Measurements from ENCODE around the gene OR9A2. TPM values are rescaled to one million over a fixed set of nuclear protein-coding genes. Genes with fewer than 3 reads are reported as not detected.
A peak's percentile ranks its signal among the peaks of the same experiment; 100 is the strongest.
"Not testable (repeated sequence)": the region's sequence is repeated elsewhere in the genome, so short reads cannot be mapped to it uniquely, and the experiment has no call there.

The OR9A2 gene
- polyA plus RNA-seq, 1 donor: not detected

GRCh38 chr7:143018931-143019330 is 8.0 kb downstream of the OR9A2 start:
- DNase-seq: no peak

DNA sequence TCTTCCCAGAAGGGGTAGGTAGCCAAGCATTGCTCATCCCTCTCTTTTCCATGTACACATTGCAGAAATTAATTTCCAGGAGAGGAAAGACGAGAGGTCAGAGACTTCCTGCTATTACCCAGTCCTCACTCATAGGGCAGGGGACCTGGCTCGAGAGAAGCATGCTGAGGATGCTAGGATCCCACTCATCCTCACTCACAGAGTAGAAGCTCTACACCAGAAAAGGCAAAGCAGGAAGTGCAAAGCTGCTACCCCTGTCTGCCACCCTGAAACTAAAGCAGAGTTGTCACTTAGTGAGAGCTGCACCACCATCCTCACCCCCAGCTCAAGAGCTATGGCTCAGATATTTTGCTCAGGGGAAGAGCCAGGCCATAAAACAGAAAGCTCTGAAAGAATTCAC is 9.9 kb downstream of the OR9A2 start:
- no peak for DNase-seq

DNA sequence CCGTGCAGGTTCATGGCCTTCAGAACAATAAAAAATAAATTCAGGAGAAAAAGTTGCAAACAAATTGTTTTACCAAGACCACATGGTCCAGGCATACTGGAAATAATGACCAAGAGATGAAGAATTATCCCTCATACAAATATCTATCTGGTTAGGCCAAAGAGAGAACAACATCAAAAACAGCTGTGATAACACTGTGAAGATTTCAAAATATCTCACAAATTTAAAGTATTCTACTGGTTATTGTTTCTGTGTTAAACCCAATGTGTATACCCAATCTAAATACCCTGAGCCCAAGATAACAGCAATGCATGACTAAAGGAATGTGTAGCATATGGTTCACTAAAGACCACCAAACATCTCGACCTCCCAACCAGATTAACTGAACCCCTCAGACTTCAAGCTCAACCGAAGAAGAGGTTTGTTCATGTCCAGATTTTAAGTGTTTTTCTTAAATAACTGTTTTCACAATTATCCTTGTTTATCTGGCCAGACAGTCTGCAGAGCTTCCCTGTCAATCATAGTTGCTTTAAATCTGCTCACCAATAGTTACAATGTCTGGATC is 10.9 kb downstream of the OR9A2 start:
- DNase-seq: no peak

DNA sequence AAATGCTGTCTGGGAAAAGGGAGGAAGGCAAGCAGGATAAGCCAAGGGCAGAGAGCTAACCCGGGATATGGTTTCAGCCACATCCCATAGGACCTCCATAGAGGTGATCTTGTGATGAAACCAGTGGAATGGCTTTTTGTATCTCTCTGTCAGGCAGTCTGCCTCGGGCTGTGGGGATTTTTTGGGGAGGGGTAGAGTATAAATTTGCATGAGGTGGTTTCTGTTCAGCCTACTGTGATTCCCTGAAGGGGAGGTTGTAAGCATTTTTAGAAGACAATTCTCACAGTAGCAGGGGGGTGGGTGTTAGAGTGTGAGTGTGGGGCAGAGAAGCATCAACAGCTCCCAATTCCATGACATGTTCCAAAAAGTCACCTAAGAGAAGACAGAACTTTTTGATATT is 11.8 kb downstream of the OR9A2 start:
- no peak for DNase-seq

DNA sequence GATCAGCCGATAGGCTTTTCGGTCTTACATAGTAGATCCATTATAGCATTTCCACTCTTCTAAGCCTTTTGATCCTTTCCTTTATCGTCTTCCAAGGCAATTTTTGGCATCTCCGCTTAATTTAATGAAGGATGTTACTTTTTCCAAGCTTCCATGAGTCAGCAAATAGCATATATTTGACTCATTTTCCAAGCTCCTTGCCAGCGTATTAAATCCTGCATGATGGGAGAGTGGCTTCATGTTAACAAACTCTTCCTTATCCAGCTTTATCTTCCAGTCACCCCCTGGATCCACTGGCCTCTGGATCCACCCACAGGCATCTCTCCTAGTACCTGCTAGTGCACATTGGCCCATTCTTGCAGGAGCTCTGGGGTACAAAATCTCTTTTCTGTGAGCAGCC is 13.0 kb downstream of the OR9A2 start:
- no peak for DNase-seq

- DNase-seq: no peak
Measured at GRCh38 chr7:143013473-143013872, 13.5 kb downstream of the OR9A2 start.

GRCh38 chr7:143012409-143012808 is 14.5 kb downstream of the OR9A2 start:
- DNase-seq: no peak

DNA sequence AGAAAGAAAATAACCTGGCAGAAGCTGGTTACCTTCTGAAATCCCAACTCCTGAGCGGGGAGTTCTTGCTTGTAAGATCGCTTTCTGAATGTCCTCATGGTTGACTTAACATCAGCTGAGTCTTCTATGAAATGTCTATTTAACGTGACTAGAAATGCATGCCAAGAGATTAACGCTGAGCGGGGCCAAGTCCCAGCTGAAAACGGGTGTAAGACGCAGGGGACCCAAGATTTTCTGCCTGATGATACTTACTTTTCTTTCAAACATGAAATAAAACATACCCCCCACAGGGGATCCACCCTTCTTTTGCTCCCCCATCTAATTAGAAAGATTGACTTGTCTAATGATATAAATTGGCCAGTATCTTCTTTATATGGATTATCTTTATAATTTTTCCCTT is 14.9 kb downstream of the OR9A2 start:
- DNase-seq: no peak

DNA sequence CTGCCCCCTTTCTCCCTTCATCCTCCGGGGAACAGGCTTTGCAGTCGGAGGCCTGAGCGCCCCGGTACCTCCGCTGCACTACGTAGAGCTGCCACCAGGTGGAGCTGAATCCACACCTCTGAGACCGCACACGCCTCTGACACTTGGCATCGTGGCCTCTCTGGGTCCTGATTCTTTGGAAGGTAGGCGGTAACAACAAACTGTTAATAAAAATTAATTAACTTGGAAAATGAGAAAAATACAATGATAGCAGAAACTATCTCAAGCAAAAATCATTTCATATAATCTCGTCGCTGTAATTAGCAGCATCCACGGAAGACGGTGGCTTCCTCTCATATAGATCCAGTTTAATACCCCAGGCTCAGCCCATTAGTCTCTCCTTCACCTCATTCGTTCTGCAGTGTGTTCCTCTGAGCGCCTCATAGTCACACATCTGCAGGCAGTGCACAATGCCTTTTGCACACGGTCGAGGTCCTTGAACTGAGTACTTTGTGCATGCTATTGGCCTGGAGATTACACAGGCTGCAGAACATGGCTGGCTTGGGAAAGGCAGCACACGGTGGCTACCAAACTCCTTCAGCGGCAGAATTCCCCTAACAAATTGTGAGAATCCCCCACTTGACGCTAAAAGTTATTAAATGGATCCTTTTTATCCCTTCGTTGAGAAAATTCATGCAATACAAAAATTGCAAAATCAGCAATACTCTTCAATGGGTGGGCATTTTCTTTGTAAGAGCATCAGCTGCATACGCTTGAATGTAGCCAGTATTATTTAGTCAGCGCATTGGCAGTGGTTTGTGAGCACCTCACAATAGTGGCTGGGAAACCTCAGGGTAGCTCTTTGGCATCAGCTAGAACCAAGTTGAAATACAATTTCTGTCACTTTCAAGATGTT is 18.7 kb downstream of the OR9A2 start:
- peak; percentile 62 for DNase-seq

DNA sequence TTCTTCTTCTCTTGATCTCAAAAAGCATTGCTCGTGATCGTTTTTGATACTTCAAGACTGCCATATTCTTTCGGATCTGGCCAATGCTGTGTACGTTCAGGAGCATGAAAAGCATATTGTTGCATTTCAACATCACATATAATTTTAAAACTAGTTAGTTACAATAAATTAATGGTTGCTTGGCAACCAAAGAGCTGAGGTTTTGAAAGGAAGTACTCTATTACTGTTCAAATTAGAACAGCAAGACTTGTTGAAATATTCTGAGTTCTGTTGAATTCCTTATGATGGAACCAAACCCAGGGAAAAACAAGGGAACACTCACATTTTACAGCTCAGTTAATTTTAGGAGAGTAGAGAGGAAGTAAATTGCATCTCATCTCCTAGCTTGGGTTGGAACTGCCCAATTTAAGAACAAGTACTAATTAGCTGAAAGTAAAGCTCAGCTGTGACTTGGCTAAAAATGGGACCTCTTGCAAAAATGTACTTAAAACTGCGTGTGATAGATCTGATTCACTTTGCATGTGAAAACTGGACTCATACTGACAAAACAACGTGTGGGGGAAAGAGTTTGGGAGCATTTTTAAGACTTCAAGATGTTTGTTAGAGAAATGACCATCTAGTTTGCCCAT is 21.2 kb downstream of the OR9A2 start:
- no peak for DNase-seq

GRCh38 chr7:143003393-143004051 is 23.4 kb downstream of the OR9A2 start:
- peak; percentile 35 for DNase-seq

- DNase-seq: no peak
Measured at GRCh38 chr7:143002898-143003297, 24.0 kb downstream of the OR9A2 start.

DNA sequence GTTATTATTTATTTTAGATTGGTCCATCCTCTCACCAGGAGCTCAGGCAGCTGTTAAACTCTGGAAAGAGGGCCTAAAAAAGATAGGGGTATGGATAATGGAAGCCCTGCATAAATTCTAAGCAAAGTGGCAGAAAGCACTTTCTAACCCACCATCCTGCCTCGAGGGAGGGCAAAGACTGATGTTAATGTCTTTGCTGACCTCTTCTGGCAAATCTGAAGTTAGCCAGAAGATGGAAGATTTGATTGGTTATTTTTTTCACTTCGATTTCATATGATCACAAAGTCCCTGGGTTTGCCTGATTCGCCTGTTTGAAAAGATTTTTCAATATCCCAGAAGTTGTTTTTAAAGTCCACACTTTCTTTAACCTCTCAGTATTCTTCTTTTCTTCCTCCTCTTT is 24.8 kb downstream of the OR9A2 start:
- DNase-seq: no peak

- no peak for DNase-seq
Measured at GRCh38 chr7:143000648-143001047, 26.3 kb downstream of the OR9A2 start.

DNA sequence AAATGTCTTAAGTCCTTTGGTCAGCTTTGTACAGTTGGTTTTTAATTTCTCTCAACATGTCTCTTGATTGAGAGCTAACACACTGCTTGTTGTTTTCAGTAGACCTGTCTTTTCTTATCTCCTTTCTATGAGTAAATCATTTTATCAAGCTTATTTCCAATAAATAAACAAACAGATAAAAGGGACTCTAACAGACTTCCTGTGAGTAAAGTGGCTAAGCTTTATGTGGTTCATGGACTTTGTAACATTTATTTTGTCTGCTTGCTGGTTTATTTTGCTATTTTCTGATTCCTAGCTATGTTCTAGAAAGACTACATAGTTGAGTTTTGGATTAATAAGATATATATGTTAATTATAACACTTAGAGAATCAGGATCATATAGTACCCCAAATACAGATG is 27.1 kb downstream of the OR9A2 start:
- DNase-seq: no peak

DNA sequence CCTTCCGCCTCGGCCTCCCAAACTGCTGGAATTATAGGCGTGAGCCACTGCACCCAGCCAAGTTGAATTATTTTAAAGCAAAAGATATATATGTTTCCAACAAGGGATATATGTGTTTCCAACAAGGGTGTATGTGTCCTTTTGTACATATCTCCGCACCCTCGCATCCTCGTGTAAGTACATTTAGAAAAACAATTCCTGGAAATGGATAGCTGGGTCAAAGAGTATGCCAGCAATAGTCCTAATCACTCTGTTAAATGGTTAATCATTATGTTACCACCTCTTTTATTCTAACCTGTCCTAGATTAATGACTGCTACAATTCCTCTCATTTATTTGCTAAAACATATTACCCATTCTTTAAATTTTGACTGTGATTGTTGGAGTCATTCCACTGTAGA is 28.0 kb downstream of the OR9A2 start:
- no peak for DNase-seq

DNA sequence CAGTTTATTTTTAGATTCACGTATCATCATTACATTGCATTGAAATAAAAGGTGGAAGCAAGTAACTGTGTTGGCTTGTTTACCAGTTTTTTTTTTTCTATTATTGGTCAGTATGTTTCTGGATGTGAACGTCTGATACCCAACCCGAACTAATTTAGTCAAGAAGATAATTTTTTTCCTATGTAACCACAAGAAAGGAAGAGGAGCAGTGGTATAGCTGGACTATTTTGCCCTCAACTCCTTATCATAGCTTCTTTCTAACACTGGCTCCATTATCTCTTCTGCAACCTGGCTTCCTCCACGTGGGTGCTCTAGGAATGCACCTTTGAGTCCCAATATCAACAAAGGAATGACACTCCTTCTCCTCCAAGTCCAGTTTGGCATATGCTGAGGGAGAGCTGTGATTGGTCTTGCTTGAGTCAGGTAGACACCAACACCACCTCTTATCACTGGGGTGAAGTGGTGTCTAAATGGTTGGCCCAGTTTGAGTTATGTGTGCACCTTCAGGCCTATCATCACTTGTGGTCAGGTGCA is 29.4 kb downstream of the OR9A2 start:
- no peak for DNase-seq

GRCh38 chr7:142992427-142992826 is 34.5 kb downstream of the OR9A2 start:
- DNase-seq: no peak

- no peak for DNase-seq
Measured at GRCh38 chr7:142984297-142984696, 42.6 kb downstream of the OR9A2 start.

DNA sequence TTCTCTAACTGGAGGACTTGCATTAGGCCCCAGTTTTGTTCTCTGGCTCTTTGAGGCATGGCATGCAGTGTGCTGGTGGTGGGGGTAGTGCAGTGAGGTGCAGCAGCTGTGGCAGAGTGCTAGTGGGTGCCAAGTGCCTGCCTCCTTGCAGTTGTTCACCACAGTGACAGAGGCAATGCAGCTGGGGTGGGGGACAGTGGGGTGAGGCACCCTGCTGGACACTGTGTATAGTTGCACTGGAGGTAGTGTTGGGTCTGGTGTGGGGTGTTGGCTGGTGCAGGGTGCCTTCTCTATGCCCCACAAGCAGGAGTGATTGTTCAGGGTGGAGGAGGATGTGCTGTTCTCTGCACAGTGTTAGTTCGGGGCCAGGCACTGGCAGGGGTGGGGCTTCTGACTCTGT is 43.1 kb downstream of the OR9A2 start:
- no peak for DNase-seq

DNA sequence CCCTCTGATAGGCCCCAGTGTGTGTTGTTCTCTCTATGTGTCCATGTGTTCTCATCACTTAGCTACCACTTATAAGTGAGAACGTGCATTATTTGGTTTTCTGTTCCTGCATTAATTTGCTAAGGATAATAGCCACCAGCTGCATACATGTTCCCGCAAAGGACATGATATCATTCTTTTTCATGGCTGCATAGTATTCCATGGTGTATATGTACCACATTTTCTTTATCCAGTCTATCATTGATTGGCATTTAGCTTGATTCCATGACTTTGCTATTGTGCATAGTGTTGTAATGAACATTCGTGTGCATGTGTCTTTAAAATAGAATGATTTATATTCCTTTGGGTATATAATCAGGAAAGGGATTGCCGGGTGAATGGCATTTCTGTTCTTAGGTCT is 48.5 kb downstream of the OR9A2 start:
- not testable (repeated sequence) for DNase-seq
